Bone marrow (tissue), 2 donors: ENCODE data around the gene ADAMTS17.
"Not testable (repeated sequence)": the region's sequence is repeated elsewhere in the genome, so short reads cannot be mapped to it uniquely, and the experiment has no call there.

ENCODE experiments used
- DNase-seq, 2 donors: peaks; one replicate each; lab custom pipeline; 2025; lab: John Stamatoyannopoulos, UW

Gene ADAMTS17

DNA sequence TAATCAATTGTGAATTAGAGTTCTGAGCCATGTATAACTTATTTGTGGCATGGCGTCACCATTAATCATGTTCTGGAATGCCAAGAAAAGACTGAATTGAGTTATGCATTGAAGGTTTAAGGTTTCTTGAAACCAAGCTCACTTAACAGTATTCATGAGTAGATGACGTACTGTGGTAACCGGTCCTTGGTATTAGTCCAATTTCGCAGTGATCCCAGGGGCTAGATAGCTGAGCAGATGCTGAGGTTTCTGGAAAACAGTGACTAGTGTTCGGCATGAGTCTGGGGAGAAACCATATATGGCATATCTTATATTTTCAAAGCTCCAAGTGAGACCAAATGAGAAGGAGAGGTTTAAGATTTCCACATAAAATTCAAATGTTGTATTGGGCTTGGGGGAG, 390.3 kb downstream of the ADAMTS17 start:
- DNase-seq, result no peak

DNA sequence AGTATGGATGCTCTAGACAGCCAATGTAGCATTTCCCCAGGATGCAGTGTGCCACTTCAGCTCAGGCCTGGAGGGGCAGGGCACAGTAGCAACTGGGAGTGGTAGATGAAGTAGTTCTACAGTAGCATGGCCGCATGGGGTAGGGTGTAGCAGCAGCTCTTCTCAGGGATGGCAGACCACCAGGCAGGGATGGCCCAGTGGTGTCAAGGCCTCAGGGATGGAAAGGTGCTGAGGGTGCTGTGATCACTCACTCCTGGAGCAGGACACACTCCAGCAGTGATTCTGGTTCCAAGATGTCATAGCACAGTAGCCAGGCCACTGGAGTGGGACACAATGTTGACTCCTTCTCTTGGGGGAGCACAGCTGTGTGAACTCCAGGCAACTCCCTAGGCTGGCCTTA, 397.6 kb downstream of the ADAMTS17 start:
- no peak for DNase-seq

DNA sequence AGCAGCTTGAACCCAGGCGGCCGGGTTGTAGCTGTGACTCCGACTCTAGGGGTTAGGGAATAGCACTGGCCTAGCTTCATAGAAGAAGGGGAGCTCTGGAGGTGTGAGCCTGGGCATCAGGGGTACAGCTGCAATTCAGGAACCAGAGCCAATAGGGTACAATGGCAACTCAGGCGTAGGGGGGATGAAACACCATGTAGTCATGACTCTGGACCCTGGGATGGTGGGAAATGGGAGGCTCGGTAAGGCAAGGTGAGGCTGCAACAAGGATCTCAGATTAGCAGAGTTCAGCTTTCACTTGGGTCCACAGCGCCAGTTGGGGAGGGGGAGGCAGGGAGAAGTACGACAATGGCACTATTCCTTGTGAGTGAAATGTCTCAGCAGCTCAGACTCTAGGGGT, 398.3 kb downstream of the ADAMTS17 start:
- DNase-seq, result no peak

DNA sequence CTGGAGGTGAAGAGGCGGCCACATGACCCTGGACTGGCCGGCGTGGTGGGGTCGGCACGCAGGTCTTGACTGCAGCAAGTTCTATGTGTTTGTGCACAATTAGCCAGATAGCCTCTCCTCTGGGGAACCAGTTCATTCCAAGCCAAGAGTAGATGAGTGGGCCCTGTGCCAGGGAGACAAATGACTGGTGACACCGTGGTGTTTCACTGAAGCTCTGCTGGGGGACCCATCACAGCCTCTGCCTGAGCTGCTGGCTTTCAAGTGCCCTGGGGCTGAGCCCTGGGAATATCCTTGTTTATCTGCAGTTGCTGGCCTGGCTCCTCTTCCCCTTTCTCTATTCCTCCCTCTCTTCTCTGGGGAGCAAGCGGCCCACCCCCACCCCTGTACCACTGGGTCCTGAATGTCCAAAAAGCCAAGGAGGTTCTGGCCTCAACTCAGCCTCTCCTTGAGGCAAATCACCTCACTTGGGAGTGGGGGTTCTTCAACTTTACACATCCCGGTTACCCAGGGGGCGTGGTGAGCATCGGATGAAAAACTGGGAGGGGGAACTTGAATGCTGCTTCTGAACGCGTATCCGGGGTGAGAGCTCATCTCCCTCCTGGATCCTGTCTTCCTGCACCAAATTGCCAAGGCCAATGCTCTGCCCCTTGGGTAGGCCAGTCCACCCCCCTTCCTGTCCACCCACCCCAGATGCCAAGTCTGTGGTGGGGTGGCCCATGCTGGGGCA, 408.9 kb downstream of the ADAMTS17 start:
- no peak for DNase-seq

DNA sequence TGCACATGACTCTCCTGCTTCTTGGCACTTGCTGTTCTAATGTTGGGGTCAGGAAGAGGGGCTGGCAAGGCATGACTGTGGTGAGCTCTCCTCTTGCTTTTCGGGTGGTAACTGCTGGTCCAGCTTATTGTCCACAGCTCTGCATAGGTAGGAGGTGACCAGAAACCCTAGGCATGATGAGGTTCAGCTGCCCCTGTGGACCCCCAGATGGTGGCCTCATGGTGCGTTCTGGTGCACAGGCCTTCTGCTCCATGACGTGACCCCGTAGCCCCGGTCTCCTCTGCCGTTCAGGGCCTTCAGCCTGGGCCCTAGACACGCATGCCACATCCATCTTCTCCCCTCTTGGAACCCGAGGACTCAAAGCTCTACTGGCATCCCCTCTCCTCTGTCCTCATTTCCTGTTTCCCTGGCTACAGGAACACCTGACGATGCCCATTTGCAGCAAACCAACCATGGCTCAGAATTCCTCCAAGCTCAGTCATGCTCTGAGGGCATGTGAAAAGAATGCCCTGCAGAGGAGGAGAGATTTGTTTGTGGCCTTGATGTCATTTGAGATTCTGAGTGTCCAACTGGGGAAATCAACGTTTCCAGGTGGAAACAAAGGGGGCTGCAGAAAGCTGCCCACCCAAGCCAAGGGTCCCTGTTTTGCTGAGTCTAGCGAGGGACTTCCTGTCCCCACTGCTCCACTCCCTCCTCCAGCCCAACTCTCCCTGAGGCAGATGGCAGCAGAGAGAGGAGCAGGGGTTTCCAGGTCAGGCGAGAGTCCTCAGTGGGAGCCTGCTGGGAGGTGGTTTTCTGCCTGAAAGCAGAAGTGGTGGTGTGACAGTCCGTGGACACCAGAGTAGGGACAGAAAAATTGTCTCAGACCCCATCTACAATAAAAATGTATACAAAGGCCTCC, 409.8 kb downstream of the ADAMTS17 start:
- no peak for DNase-seq

DNA sequence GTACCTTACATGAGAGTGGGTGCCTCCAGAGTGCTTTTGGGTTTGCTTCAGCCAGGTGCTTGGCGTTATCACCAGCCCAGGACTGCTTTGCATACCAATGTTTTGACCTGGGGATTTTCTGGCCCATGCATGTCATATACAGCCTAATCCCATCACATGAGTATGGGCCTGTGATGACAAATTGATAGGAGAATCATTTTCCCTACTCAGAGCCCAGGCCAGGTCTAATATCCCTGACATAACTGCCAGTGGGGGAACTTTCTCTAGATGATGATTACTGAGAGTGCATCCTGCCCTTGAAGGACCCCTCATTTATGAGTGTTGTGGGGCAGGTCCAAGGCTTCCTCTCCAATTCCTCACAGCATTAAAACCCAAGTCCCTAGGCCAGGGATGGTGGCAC, 411.1 kb downstream of the ADAMTS17 start:
- DNase-seq, result no peak

DNA sequence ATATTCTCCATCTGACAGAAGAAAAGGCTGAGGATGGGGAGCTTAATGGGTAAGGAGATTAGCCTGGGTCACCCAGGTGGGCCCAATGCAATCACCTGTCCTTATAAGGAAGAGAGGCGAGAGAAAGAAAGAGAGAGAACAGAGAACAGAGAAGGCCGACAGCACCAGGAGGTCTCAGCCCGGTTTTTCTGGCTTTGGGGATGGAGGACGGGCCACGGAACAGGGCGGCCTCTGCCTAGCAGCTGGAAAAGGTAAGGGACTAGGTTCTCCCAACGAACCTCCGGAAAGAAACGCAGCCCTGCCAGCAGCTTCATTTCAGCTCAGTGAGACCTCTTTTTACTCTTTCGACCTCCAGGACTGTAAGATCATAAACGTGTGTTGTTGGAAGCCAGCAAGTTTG, 412.5 kb downstream of the ADAMTS17 start:
- DNase-seq, result no peak

DNA sequence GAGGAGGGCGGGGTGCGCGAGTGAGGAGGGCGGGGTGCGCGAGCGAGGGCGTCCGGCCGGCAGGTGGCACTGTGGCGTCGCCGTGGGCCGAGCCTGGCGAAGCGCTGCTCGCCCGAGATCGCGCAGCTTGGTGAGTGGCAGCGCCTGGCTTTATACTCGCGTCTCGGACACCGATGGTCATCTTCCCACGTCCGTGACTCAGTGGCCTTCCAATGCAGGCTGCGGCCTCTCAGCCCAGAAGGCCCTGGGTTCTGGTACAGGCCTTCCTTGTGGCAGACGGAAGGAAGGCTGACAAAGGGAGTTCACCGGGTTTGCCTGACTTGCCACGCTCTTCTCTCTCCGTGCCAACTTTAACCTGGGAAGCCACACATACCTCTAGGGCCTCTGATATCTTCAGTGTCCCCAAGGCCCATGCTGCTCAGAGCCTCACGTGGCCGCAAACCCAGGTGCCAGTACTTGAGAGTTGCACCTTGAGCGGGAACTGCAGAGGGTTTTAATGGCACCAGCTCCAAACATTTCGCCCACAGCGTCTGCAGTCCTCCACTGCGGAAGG, 413.3 kb downstream of the ADAMTS17 start:
- peak in 1 of 2 donors; percentile 39 for DNase-seq

DNA sequence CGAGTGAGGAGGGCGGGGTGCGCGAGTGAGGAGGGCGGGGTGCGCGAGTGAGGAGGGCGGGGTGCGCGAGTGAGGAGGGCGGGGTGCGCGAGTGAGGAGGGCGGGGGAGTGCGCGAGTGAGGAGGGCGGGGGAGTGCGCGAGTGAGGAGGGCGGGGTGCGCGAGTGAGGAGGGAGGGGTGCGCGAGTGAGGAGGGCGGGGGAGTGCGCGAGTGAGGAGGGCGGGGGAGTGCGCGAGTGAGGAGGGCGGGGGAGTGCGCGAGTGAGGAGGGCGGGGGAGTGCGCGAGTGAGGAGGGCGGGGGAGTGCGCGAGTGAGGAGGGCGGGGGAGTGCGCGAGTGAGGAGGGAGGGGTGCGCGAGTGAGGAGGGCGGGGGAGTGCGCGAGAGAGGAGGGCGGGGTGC, 415.2 kb downstream of the ADAMTS17 start:
- DNase-seq, result not testable (repeated sequence)

DNA sequence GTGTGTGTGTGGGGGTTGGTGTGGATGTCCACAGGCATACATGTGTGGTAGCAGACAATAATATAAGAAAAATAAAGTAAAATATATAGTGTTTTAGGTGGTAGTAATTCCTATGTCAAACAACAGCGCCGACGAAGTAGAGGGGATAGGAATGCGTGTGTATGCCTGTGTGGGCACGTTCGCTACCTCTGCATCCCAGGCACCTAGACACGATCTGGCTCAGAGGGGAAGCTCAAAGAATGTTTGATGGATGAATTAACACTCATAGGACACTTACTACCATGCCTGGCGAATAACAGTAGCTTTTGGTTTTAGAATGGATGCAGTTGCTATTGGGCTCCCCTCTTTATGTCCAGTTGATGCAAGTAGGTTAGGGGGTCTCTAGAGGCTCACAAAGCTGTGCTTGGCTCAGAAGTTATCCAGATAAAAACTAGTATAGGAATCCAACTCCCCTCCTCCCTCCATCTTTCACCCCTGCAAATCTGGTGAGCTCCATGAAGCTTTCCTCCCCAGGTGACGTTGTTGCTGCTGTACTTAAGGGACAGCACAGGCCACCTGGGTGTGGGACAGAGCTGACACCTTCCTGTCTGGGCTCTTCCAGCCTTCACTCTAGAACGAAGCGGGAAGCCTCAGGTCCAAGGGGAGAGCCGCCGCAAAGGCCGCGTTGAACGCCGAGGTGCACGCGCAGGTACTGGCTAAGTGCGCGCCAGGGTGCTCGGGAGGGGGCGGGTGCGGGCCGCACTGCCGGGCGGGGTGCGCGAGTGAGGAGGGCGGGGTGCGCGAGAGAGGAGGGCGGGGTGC, 415.9 kb downstream of the ADAMTS17 start:
- no peak for DNase-seq

DNA sequence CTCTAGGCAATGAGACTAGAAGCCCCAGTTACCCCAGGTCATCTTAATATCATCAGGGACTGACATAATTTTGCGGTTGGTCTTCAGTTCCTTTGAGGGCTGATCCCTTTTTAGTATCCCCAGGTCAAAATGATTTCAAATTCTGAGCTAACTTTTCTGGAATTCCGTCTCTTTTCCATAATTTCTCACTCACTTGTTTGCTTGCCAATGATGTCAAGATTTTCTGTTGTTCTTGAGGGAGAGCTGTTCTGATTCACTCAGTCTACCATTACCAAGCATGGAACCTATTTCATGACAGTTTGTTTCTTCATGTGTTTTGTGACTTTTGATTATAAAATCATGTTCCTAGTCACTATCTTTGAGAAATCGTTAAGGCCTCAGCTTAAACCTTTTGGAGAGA, 418.1 kb downstream of the ADAMTS17 start:
- no peak for DNase-seq
